Lung (tissue), 12 donors: ENCODE measurements around the gene CLGN. TPM values are rescaled to one million over a fixed set of nuclear protein-coding genes. Genes with fewer than 3 reads are reported as not detected.
"Not testable (repeated sequence)": the region's sequence is repeated elsewhere in the genome, so short reads cannot be mapped to it uniquely, and the experiment has no call there.

Experiments used
- ATAC-seq: fragments of 200-7000 bp; cut with Tn5 transposase; one replicate; pipeline ENCODE4 v1.9.1; 2020; ENCODE audit warnings: moderate number of reproducible peaks; ENCODE audit not compliant: insufficient read depth, low FRiP score
- DNase-seq, 3 donors: peaks; one replicate each; pipeline ENCODE4 v3.0.0-alpha.2; 2013 to 2017
- H3K27ac ChIP-seq, 2 donors: one replicate each; pipeline ENCODE4 v1.5.1; 2013; ENCODE audit warnings: mild to moderate bottlenecking in 2 of 2, moderate library complexity in 2 of 2, control low read depth in 1 of 2, inconsistent platforms in 1 of 2, low read depth in 1 of 2, low read length in 1 of 2
- H3K27me3 ChIP-seq, 3 donors: one replicate each; pipeline ENCODE4 v1.5.1; 2013; ENCODE audit warnings: low read length in 2 of 3; ENCODE audit not compliant: control insufficient read depth in 3 of 3, insufficient read depth in 3 of 3
- H3K36me3 ChIP-seq, 4 donors: one replicate each; pipeline ENCODE4 v1.5.1; 2013; ENCODE audit warnings: low read length in 4 of 4, mild to moderate bottlenecking in 1 of 4, moderate library complexity in 1 of 4; ENCODE audit not compliant: control insufficient read depth in 4 of 4, insufficient read depth in 4 of 4
- H3K4me1 ChIP-seq, 5 donors: one replicate each; pipeline ENCODE4 v1.5.1; 2013; ENCODE audit warnings: low read length in 5 of 5, mild to moderate bottlenecking in 2 of 5, moderate library complexity in 1 of 5; ENCODE audit not compliant: control insufficient read depth in 5 of 5, insufficient read depth in 5 of 5
- H3K4me3 ChIP-seq: one replicate; pipeline ENCODE4 v1.5.1; 2013; ENCODE audit warnings: mild to moderate bottlenecking, control low read depth, moderate library complexity
- H3K9ac ChIP-seq, 2 donors: one replicate each; pipeline ENCODE4 v1.5.1; 2013; ENCODE audit warnings: low read length in 2 of 2, control low read depth in 1 of 2; ENCODE audit not compliant: insufficient read depth in 1 of 2
- H3K9me3 ChIP-seq, 4 donors: one replicate each; pipeline ENCODE4 v1.5.1; 2013; ENCODE audit warnings: low read length in 3 of 4, mild to moderate bottlenecking in 1 of 4, moderate library complexity in 1 of 4; ENCODE audit not compliant: control insufficient read depth in 4 of 4, insufficient read depth in 3 of 4
- CTCF ChIP-seq: IDR thresholded peaks from 2 replicates; pipeline ENCODE4 v1.5.1; 2012; ENCODE audit warnings: mild to moderate bottlenecking; ENCODE audit errors: control extremely low read depth, extremely low read depth
- WGBS, 2 donors: extraction: QIAGEN DNeasy Blood & Tissue Kit; methylation state at CpG; one replicate each; pipeline ENCODE4 v1.1.7; 2013; 5-methylcytosine and 5-hydroxymethylcytosine counted together
- polyA plus RNA-seq, 2 donors: library from polyadenylated mRNA; stranded (reverse); fragments of 200-250 nt; gene quantifications; one replicate each; pipeline ENCODE4 v1.2.1, GENCODE V29; 2013
- total RNA-seq, 2 donors: library from RNA; depleted of rRNA in 1 of 2; stranded (reverse); fragments of >200 nt in 1 of 2; gene quantifications; one replicate each; pipeline ENCODE4 v1.2.1, GENCODE V29; 2014 to 2021
- donor health status: control.
- donor health status: control.
- donor health status: Bipolar disorder and iron deficiency.
- donor health status: healthy.
- donor health status: DM: yes; HTN: yes; CAD: no.

The CLGN gene
- total and polyA plus RNA-seq, 4 donors: 0.87 to 3.4 (median 2.1) TPM

- Histone ChIP-seq H3K36me3 (peaks cover 0 to 2% (median 0%) of the 10 kb centered on the region in 4 donors), H3K27ac (peak overlapping the region in 1 of 2 donors; percentile 83), H3K9me3 (no peaks in the 10 kb centered on the region), H3K4me3 (no peak overlapping the region), H3K4me1 (peaks cover 0 to 9% (median 3%) of the 10 kb centered on the region in 5 donors), H3K9ac (peak overlapping the region; percentile 26 to 44), H3K27me3 (peaks cover 0 to 5% (median 2%) of the 10 kb centered on the region in 3 donors)
- DNase-seq: peak in 2 of 3 donors; percentile 33 to 56
- WGBS, 2 donors: 20 to 26% methylated on average over 7 of the region's 7 CpGs
- TF ChIP-seq CTCF: no peak
- ATAC-seq: no peak
Measured at GRCh38 chr4:140427919-140428471, 547 bp upstream of the CLGN start.

GRCh38 chr4:140426610-140427105 is 790 bp downstream of the CLGN start:
- H3K9ac ChIP-seq: peak overlapping the region in 1 of 2 donors; percentile 20
- DNase-seq: peak in 1 of 3 donors; percentile 30
- no peaks in the 10 kb centered on the region for H3K9me3 ChIP-seq
- WGBS, 2 donors: 5 to 9% methylated on average over 23 of the region's 23 CpGs
- TF ChIP-seq CTCF: no peak
- H3K27ac ChIP-seq: peak overlapping the region in 1 of 2 donors; percentile 83
- no peak for ATAC-seq
- peaks cover 0 to 9% (median 3%) of the 10 kb centered on the region in 5 donors for H3K4me1 ChIP-seq
- peaks cover 0 to 2% (median 0%) of the 10 kb centered on the region in 4 donors for H3K36me3 ChIP-seq
- H3K27me3 ChIP-seq: peaks cover 0 to 5% (median 5%) of the 10 kb centered on the region in 3 donors
- H3K4me3 ChIP-seq: peak overlapping the region; percentile 72

GRCh38 chr4:140423106-140423505 is 4.3 kb downstream of the CLGN start:
- ATAC-seq: no peak

GRCh38 chr4:140413130-140413969 is 14.1 kb downstream of the CLGN start:
- ATAC-seq, H3K9me3 ChIP-seq, H3K9ac ChIP-seq, H3K36me3 ChIP-seq, H3K4me1 ChIP-seq, H3K27ac ChIP-seq, DNase-seq, H3K4me3 ChIP-seq, H3K27me3 ChIP-seq: not testable (repeated sequence)
- 90 to 92% methylated on average over 28 to 32 of the region's 32 CpGs for WGBS, 2 donors

More at GRCh38 chr4:140423106-140423505, 4.3 kb downstream of the CLGN start:
- DNase-seq: no peak
- Histone ChIP-seq H3K9me3 (no peaks in the 10 kb centered on the region), H3K4me1 (peaks cover 0 to 11% (median 3%) of the 10 kb centered on the region in 5 donors), H3K27ac (no peak overlapping the region), H3K36me3 (peaks cover 0 to 2% (median 0%) of the 10 kb centered on the region in 4 donors), H3K4me3 (no peak overlapping the region), H3K27me3 (peaks cover 0 to 5% (median 2%) of the 10 kb centered on the region in 3 donors), H3K9ac (no peak overlapping the region)
- TF ChIP-seq CTCF: no peak
